Activated CD8-positive, alpha-beta memory T cell treated with anti-CD3 and anti-CD28 coated beads, Interleukin-2, amount 50 U/mL, for 24 hours (primary cell): Measurements from ENCODE around the gene AKR7A3.
"Not testable (repeated sequence)": the region's sequence is repeated elsewhere in the genome, so short reads cannot be mapped to it uniquely, and the experiment has no call there.

Experiments
- DNase-seq: peaks from one replicate; pipeline ENCODE4 v3.0.0-alpha.2; 2020; ENCODE audit errors: extremely low read depth

AKR7A3 gene

GRCh38 chr1:19289244-19289643 is 674 bp upstream of the AKR7A3 start:
- no peak for DNase-seq

DNA sequence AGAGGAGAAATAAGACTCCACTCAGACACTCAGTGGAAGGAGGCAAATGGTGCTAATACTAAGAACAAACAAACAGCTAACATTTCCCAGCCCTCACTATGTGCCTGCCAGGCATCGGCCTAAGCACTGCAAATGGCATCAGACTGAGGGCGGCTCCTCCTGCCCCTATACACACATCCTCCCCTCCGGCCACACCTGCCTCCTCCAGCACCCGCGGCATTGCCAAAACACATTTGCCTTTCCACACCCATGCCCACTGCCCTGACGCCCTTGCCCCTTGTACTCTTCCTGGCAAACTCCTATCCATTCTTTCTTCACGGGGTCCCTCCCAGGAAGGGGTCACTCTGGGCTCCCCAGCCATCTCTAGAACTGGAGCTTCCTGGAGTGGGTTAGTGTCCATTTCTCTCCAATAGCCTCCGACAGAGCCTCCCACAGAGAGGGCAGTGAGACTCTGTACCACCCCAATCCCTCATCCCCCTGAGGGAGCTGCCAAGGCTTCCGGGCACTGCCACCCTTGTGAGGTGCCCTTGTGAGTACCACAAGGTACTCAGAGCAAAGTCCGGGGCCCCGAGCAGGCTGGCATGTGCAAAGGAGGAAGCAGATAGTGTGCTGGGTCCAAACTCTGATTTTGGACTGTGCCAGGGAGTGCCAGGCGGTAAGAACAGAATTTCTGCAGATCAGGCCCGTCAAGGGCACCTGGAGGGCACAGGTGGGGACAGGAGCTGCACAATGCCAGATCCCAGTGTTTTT is 959 bp downstream of the AKR7A3 start:
- DNase-seq: no peak

DNA sequence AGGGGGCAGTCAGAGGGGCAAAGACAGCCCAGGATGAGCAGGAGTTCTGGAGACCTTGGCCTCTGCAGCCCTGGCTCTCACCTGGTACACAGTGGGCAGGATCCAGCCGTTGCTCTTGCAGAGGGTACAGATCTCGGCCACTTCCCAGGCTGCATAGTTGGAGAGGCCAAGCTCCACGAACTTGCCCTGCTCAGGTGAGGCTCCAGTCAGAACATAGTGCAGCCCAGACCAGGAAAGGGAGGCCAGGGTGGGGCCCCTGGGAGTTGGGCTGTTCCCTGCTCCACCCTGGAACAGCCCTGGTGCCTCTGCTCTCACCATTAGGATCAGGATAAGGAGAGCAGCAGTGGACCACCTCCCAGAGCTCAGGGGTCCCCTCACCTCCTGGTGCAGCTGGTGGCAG is 2.8 kb downstream of the AKR7A3 start:
- not testable (repeated sequence) for DNase-seq

DNA sequence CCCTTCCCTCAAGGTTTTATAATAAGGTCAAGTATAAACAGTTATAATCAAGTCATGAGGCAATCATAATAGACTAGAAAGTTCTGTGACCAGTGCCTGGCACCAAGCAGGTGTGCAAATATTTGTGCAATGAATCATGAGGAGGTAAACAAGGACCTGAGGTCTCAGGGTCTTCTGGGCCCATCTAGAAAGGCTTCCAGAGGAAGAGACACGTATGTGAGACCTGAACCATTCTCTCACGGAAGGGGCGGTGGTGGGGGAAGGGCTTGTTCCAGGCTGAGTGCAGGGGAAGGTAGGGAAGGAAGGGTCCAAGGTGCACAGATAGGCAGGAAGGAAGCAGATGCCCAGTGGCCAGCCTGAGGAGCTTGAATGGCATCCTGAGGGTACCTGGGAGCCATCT is 3.2 kb downstream of the AKR7A3 start:
- DNase-seq: not testable (repeated sequence)

DNA sequence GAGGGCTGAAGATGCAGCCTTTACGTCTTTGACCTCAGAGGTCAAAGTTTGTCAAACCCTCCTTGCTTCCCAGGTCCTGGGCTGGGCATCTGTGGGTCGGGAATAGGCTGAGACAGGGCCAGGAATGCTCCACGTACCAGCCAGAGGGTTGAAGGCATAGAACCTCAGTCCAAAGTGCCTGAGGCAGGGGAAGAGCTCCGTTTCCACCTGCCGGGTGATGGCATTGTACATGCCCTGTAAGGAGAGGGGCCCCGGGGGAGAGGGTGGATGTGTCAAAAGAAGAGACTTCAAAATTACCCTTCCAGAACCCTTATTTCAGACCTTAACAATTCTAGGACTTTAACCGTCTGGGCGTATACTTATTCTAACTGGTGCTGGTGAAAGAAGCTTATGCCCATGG is 3.7 kb downstream of the AKR7A3 start:
- DNase-seq: no peak

DNA sequence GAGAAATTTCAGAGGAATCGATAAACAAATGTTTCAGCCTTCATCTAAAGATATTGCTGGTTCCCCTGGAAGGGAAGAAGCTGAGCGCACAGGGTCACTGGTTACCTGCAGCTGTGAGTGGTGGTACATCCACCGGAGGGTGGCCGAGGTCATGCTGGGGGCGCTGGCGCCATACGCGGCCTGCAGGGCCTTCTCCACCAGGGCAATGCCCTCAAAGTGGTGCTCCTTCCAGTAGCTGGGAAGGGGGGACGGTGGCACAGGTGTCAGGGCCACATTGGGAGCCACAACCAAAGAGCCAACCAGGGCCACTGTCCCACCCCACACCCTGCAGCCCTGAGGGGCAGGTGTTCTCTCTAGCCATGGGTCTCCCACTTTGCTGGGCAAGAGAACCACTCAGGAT is 4.7 kb downstream of the AKR7A3 start:
- no peak for DNase-seq

- DNase-seq: no peak
Observed at GRCh38 chr1:19274636-19275035, 13.9 kb downstream of the AKR7A3 start.

- not testable (repeated sequence) for DNase-seq
Observed at GRCh38 chr1:19273844-19274531, 14.6 kb downstream of the AKR7A3 start.

- no peak for DNase-seq
Observed at GRCh38 chr1:19273106-19273843, 15.3 kb downstream of the AKR7A3 start.

GRCh38 chr1:19272064-19272463 is 16.5 kb downstream of the AKR7A3 start:
- no peak for DNase-seq

GRCh38 chr1:19270343-19270730 is 18.2 kb downstream of the AKR7A3 start:
- not testable (repeated sequence) for DNase-seq

DNA sequence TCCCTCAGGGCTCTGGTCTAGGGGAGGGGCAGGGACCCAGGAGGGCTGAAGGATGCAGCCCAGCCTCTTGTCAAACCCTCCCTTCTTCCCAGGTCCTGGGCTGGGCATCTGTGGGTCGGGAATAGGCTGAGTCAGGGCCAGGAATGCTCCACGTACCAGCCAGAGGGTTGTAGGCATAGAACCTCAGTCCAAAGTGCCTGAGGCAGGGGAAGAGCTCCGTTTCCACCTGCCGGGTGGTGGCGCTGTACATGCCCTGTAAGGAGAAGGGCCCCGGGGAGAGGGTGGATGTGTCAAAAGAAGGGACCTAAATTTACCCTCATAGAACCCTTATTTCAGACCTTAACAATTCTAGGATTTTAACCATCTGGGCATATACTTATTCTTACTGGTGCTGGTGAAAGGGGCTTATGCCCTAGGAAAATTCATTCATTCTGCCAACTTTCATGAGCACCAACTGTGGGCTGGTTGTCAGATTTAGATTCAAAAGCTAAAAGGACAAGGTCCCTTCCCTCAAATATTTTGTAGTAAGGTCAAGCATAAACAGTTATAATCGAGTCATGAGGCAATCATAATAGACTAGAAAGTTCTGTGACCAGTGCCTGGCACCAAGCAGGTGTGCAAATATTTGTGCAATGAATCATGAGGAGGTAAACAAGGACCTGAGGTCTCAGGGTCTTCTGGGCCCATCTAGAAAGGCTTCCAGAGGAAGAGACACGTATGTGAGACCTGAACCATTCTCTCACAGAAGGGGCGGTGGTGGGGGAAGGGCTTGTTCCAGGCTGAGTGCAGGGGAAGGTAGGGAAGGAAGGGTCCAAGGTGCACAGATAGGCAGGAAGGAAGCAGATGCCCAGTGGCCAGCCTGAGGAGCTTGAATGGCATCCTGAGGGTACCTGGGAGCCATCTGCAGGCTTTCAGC is 18.9 kb downstream of the AKR7A3 start:
- DNase-seq: not testable (repeated sequence)

DNA sequence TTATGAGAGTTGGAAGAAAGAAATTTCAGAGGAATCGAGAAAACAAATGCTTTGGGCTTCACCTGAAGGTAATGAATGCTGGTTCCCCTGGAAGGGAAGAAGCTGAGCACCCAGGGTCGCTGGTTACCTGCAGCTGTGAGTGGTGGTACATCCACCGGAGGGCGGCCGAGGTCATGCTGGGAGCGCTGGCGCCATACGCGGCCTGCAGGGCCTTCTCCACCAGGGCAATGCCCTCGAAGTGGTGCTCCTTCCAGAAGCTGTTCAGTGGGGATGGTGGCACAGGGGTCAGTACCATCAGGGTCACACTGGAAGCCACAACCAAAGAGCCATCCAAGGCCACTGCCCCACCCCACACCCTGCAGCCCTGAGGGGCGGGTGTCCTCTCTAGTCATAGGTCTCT is 20.1 kb downstream of the AKR7A3 start:
- no peak for DNase-seq

GRCh38 chr1:19262744-19263143 is 25.8 kb downstream of the AKR7A3 start:
- no peak for DNase-seq

DNA sequence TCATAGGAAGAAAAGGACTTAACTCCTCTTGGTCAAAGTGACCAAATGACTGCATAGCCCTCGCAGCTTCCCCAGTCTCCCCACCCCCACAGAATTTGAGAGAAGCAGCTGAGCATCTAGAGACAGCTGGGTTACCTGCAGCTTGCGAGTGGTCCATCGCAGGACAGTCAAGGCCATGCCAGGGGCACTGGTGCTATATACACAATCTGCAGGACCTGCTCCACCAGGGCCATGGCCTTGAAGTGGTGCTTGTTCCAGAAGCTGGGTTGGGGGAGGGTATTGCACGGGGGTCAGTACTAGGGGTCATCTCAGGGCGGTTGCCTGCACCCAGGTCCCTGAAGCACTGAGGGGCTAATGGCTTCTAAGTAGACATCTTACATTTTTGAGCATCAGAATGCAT is 26.5 kb downstream of the AKR7A3 start:
- DNase-seq: no peak

- DNase-seq: no peak
Observed at GRCh38 chr1:19260211-19261138, 28.1 kb downstream of the AKR7A3 start.

DNA sequence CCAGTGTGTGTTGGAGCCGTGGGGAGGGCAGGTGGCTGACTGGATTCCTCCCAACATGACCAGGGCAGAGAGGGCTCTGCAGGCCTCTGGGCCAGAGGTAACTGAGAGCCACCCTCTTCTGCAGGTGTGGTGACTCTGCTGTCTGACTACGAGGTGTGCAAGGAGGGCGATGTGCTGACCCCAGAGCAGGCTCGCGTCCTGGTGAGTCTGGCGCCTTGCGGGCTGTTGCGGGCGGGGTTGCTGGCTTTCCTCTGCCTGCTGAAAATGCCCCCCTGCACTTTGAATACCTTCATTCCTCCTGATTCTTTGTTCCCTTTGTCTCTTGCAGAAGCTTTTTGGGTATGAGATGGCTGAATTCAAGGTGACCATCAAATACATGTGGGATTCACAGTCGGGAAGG is 30.2 kb downstream of the AKR7A3 start:
- no peak for DNase-seq

DNA sequence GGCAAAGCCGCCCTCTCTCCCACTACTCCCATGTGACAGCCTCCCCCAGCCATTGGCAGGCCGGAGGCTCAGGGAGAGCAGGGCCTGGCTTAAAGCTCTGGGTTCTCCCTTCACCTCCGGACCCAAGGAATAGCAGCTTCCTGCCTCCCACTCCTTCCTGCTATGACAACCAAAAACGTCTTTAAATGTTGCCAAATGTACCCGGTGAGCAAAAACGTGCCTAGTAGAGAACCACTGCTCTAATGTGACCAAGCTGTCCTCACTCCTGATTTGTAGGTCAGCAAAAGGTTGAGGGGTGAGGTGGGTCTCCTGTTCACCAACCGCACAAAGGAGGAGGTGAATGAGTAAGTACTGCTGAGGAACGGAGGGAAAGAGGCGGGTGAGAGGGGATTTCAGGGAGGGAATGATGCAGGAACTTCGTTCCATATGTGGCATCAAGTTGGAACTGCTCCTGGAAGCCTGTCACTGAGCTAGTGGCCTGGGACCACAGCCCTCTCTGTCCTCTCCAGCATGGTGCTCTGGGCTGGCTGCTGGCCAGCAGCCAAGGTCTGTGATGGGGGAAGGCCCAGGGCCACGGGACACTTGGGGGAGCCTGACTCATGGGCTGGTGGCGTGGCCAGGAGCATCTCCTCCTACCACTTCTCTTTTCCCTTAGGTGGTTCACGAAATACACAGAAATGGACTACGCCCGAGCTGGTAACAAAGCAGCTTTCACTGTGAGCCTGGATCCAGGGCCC is 31.2 kb downstream of the AKR7A3 start:
- DNase-seq: no peak

GRCh38 chr1:19256301-19256700 is 32.3 kb downstream of the AKR7A3 start:
- not testable (repeated sequence) for DNase-seq

GRCh38 chr1:19255288-19255687 is 33.3 kb downstream of the AKR7A3 start:
- no peak for DNase-seq
